Activated T-cell treated with anti-CD3 and anti-CD28 coated beads, Interleukin-2, amount 50 U/mL, for 48 hours (primary cell): Measurements from ENCODE around the gene STRIP1.

ENCODE experiments used
- DNase-seq, 2 experiments: peaks; one replicate each; pipeline ENCODE4 v3.0.0-alpha.2; 2020

Gene STRIP1

DNA sequence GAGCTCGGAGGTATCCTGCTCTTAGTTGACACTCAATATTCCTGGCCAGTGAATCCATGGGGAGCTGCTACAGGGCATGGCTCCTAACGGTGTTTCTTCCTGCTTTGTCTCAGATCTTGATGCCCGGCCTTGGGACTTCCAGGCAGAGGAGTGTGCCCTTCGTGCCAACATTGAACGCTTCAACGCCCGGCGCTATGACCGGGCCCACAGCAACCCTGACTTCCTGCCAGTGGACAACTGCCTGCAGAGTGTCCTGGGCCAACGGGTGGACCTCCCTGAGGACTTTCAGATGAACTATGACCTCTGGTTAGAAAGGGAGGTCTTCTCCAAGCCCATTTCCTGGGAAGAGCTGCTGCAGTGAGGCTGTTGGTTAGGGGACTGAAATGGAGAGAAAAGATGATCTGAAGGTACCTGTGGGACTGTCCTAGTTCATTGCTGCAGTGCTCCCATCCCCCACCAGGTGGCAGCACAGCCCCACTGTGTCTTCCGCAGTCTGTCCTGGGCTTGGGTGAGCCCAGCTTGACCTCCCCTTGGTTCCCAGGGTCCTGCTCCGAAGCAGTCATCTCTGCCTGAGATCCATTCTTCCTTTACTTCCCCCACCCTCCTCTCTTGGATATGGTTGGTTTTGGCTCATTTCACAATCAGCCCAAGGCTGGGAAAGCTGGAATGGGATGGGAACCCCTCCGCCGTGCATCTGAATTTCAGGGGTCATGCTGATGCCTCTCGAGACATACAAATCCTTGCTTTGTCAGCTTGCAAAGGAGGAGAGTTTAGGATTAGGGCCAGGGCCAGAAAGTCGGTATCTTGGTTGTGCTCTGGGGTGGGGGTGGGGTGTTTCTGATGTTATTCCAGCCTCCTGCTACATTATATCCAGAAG is 19.4 kb downstream of the STRIP1 start:
- peak; percentile 84 to 86 for DNase-seq

DNA sequence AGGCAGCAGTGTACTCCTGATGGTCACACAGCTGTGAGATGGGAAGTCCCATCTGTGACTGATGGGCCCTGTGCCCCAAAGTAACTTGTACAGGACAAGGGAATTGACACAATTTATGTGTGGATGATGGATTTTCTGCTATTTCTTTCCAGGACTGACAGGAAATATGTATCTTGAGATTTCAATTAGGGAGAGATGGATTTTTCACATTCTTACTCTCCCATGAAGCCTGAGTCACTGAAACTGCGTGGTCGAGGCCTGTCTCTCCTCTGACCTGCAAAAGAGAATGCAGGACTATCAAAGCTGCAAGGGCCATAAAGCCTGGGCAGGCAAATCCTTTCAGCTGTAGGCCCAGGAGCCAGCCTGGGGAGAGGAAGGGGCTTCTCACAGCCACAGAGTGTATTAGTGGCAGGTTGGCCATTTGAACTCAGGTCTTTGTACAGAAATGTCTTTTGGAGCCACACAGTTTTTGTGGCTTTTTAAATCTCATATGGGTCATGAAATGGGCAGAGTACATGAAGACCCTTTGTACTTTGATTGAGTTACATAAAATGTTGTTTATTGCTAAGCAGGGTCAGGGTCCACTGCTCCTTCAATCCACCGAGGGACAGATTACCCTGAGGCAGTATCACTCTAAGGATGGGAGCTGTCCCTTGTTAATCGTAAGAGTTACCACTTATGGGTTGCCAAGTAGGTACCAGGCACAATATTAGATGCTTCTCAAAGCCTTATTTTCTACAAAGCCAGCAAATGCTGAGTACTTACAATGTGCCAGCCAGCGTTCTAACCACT is 21.3 kb downstream of the STRIP1 start:
- no peak for DNase-seq

DNA sequence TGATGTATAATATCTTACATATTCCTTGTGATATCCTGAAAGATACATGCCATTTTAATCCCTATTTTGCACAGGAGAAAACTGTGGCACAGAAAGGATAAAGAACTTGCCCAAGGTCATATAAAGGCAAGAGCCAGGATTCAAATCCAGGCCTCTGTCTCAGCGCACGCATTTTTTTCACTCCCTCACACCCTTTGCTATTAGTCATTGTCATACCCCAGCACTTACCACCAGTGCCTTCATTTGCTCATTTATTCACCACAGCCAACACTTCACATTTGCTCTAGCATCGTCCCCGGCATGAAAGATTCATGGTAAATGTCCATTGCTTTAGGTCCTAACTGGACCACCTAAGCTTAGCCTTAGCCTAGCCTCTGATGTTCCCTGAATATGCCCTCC is 21.9 kb downstream of the STRIP1 start:
- DNase-seq = no peak

DNA sequence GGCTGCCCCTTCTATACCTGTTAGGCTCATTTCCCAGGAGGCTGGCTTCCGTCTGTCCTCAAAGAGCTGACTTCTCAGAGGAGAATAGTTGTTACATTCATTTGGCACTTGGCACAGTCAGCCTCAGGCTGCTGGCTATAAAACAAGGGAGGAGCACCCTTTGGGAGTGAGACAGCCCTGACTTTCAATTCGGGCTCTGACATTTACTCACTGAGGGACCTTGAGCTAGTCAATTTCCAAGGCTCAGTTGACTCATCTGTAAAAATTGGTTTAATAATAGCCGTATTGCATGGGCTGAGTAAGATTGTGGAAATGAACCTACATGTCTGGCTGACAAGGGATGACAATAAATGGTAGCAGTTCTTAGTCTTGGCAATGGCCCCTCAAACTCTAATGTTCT is 22.4 kb downstream of the STRIP1 start:
- no peak for DNase-seq

DNA sequence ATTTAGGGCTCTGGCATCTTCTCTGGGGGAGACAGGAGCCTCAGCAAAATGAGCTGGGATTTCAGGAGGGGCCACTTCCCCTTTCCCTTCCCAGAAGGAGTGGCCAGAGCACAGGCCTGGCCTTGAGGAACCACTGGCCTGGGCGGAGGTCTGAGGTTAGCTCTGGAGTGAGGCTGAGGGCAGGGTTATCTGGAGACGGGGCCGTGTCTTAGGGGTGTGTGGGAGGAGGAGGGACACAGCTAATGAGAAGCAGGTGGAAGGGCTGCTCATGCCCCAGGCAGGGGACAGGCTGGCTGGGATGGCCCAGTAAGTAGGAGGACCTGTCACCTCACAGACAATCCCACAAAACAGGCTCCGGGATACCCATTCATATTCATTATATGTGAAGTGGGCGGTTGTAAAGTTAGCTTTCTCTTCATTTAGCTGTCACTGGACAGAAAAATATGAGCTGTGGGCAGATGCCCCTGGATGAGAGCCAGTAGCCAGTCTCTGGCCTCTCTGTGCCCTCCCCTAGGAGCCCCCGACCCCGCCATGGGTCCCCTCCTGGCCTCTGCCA is 23.6 kb downstream of the STRIP1 start:
- DNase-seq = no peak

DNA sequence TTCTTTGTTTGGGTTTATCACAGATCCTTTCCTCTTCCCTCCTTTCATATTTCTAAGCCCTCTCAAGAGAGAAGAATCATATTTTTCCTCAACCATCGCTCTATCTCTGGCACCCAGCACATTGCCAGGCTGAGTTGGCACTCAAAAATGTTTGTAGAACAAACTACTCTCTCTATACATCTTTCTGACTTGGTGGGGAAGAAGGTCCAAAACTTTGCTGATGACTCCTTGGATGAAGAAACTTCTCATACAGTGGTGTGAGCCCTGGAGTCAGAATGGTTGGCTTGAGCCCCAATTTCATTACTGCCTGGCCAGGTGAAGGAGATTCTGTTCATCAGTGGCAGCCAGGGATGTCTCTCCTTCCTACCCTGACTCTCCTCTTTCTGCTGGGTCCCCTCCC is 24.2 kb downstream of the STRIP1 start:
- DNase-seq = no peak

DNA sequence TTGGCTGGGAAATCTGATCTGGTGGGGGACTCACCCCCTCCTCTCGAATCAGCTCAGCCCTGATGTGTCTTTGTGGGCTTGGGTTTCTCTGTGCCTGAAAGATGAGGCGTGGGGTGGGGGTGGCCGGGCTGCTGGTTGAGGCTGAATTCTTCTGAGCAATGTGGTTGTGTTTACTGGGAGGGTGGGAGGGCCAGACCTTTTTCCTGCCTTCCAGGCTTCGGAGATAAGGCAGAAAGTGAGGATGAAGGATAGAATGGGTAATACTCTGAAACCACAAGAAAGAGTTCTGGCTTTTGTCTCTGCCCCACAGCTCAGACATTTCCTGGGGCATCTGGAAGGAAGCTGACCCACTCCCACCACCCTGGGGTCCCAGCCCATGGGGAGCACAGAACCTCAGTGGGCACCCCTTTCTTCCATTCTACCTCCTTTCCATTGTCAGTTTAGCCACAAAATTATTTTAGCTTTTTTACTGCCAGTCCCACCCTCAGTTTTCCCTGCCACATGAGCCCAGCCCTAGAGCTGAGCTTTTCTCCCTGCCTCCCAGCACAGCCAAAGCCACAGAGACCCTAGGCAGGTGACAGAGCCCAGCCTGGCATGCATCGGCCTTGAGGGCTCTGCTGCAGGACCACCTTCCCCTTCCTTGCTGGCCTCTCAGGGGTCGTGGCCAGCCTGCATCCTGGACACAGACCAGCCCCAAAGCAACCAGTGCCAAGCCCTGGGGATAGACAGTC is 24.9 kb downstream of the STRIP1 start:
- no peak for DNase-seq

DNA sequence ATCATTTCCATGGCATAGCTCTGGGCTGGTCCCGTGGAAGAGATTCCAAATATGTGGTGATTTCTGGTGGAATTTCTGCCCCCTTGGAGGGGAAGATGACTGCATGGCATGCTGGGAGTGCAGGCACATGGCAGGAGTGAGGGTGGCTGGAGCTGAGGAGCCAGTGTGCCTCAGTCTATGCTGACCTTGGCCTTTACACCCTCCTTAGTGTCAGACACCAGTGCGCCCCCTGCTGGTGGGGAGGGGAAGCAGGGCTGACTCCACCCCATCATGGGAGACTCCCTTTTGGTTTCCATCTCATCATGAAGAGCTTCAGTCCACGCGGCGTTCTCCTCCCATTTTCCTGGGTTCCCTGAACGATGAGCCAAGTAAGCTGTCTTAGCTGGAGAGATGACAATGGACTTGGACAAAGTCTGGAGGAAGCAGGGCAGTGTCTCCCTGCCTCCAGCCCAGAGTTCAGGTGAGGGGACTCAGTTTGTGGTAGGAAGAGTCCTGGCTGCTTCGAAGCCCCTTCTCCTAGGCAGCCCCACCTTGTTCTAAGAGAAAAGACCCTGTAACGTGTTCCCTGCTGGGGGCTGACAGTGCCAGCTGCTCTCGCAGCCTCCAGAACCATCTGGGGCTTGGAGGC is 25.7 kb downstream of the STRIP1 start:
- peak; percentile 87 to 90 for DNase-seq

DNA sequence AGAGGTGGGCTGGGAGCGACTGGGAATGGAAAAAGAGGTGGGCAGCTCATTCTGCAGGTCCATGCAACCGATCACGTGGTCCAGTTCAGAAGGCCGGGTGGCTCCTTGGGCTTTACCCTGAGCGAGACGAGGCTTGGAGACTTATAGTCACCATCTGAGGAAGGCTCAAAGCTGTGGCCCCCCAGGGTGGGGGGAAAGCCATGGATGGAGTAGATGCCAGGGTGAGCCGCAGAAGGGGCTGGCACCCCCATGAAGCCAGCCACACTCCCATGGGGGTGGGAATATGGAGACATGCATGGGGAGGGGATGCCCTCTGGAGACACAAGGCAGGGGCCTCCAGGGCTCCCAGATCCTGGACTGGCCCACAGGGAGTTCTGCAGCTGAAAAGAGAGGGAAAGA is 26.2 kb downstream of the STRIP1 start:
- no peak for DNase-seq

DNA sequence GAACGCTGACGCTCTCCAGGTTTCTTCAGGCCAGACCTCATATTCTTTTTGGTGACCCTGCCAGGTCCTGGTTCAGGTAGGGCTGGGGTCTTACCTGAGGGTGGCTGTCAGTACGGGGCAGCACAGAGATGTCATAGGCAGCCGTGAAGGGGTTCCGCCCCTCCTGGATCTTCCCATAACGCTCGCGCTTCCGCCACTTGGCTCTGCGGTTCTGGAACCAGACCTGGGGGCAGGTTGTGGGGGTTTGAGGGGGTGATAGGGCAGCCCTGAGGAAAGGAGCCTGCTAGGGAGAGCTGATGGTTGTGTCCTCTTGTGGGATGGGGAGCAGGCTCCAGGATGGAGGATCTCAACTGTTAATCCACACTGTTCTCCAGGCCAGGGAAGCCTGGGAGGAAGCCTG is 26.9 kb downstream of the STRIP1 start:
- no peak for DNase-seq

DNA sequence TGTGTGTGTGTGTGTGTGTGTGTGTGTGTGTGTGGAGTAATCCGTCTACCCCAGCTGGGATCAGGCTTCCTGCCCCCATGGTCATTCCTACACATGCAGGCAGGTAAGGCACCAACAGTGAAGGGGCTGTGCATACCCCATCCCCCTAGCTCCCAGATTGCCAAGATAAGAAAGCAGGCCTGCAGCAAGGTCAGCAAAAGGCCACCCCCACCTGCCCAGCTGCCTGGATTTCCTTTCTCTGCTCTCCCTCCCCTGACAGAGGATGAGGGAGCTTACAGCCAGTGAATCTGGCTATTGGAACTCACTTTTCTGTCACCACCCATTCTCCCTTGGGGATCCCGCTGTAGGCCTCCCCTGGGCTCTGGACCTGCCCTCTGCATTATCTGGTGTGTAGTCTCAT is 28.2 kb downstream of the STRIP1 start:
- no peak for DNase-seq

DNA sequence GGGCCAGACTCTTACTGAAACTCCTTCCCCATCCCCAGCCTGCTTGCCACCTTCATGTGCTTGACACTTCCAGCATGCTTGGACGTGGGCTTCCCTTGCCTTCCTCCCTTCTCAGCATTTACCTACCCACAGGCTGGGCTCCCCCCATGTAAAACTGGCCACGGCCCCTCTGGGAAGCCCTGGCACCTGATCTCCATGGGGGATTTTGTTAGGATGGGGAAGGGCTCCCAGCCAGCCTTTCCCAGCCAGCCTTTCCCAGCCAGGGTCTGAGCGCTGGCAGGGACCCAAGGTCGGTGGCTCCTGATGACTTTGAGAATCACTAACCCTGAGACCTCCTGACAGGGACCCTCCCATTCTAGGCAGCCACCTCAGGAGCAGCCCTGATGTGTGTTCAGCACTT is 29.4 kb downstream of the STRIP1 start:
- no peak for DNase-seq

DNA sequence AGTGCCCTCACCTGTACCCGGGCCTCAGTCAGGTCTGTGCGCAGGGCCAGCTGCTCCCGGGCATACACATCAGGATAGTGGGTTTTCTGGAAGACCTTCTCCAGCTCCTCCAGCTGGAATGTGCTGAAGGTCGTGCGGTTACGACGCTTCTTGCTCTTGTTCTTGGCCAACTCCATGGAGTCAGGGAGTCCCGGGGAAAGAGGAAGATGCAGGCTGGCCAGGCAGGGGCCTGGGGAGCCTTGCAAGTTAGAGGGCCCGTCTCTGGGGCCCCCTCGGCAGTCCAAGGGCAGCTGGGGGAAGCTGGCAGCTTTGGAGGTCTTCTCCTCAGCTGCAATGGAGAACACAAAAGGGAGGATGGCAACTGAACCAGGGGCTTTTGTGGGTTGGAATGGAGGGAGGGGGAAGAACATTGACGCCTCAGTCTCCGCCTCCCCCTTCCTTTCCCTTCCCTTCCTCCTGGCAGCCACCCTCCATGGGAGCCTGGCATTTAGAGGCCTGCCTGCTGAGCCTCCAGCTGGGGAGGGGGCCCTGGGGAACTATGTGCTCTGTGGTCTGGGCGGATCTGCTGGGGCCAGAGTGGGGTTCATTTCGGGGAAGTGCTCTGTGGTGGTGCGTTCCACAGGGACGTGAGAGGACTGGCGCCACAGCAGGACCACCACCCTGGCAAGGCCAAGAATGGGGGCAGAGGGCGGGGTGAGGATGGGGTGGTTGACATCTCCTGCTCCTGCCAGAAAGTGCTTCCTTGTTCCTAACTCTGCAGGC is 30.3 kb downstream of the STRIP1 start:
- DNase-seq = no peak

DNA sequence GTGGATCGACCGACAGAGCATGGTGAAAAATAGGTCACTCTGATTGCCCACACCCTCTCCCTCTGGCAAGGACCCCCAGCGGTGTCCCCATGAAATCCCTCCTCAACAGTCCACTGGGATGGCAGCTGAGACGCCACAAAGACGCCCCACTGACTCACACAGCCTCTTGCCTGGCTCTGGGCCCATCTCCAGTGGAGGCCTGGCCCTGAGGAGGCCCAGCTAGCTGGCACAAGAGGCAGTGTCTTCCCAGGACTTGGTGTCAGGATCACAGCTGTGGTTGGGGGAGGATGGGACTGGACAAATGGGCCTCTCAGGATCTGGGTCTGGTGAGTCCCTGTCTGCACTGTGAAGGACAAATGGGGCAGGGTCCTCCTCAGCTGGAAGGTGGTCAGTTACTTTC is 31.4 kb downstream of the STRIP1 start:
- DNase-seq = no peak

DNA sequence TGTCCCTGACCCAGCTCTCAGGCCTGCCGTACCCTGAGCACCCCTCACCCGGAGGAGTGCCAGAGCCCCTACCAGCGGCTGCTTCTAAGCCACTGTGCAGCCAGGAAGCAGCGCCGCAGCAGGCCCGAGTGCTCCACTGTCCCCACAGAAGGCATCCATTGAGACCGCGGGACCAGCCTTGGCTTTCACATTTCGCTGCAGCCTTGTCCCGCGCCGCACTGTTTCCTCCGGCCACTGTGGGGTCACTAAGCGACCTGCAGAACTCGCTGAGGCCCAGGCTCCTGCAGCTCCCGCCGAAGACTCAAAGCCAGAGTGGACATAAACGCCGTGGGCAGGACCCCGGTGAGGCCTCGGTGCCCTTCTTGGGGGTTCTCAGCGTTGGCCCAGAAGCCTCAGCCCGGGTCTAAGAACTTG is 33.1 kb downstream of the STRIP1 start:
- DNase-seq = no peak

DNA sequence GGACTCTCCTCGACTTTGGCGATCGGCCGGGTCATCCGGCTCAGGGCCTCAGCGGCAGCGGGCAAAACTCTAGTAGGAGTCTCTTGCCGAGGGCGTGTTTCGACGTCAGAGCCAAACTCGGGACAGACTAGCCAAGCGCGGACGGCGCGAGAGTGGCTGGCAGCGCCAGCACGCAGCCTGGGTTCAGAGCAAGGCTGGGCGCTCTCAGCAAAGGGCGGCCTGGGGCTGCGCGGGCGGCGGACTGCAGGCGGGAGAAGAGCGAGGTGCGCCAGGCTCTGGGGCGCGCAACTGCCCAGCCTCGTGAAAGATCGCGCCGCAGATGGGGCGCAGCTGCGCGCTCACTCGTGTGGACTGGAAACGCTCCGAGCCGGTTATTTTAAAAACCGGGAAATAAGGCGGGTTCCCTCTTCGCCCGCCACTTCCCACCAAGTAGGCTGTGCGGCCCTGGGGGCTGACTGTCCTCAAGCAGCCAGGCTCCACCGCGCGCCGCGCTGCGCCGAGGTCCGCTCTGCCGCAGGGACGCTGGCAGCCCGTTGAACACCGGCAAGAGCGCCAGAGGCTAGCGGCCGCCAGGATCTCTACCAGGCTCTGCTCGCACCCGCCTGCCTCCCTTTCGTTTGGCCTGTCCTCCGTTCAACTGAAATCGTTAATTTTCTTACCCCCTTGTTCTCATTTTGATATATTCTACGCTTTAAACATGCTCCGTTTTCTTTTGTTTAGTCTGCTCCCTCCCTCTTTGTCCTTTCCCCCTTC is 33.6 kb downstream of the STRIP1 start:
- DNase-seq = peak; percentile 32 to 47

DNA sequence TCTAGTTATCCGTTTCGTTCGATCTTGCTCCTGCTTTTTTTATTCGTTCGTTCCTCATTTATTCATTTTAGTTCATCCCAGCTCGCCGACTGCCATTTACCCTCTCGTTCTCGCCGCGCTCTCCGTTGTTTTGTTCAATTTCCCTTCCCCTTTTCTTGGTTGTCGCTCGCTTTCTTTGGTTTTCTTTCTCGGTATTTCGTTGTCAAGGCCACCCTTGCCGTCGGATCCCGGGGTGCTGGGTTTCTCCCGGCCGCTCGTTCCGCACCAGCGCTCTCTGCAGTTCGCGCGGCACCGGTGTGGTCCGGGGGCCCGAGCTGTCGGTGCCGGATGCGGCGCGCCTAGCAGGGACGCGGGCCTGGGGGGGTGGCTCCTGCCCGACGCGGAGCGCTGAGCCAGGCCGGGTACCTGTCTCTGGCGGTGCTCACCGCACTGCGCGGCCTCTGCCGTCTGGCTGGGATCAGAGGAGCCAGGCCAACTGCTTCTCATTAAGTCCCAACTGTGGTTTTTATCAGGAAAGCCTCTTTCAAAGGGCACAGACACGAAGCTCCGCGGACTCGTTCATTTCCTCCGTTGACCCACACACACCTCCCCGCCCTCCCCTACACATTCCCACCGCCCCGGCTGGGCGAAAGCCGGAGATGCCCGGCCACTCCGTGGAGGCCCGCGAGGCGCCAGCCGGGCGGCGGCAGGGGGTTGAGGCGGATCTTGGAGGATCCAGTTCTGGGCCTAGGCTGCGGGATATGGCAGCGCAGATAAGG is 34.4 kb downstream of the STRIP1 start:
- DNase-seq = peak; percentile 43 to 53

DNA sequence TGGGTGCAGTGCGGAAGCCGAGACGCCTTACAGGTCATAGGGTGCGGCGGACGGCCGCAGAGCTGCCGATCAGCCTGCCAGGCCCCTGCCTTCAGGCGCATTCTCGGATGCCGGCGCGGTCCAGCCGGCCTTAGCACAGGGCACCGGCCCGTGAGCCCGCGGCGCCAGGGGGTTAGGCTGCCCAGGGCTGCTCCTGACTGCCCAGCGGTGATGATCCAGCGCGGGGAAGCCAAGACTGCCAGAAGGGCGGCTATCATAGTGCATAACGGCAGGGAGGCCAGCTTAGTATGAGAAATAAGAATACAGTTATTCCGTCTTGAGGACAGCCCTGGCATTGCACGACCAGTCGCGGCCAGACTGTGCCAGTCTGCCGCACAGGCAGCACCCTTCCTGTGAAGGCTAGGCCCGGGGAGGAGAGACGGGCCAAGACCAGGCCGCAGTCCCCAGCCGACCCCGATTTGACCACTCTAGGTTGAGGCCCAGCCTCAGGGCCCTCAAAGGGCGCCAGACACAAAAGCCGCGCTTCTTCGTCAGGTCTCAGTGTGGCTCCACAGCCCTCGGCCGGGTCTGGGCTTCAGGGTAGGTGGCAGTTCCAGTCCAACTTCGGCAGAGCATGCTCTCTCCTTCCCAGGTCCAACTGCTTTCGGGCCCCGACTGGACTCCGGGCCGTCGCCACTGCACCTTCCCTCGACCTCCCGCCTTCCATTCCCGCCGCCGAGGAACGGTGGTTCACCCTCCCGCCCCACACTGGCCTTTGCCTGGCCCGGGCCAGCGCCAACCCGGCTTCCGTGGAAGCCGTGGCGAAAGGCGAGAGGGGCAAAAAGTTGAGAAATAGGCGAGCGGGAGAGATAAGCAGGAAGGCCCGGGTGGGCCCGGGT is 35.2 kb downstream of the STRIP1 start:
- peak; percentile 39 to 47 for DNase-seq

DNA sequence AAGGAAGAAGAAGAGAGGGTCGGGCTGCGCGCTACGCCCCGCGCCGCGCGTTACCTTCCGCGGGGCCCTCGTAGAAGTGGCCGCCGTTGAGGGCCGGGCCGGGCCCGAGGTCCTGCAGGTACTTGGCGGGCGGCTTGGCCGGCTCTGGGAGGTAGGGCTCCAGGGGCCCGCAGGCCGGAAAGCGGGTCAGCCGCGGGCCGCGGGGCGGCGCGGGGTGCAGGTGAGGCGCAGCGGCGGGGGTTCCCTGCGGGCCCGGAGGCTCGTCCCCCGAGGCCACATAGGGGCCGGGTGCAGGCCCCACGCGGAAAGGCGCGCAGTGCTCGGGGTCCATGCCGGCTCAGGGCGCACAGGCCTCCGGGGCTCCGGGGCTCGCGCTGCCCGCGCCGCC is 35.9 kb downstream of the STRIP1 start:
- DNase-seq = no peak
